ENCODE results near the gene ZNF276. TPM values are rescaled to one million over a fixed set of nuclear protein-coding genes. Genes with fewer than 3 reads are reported as not detected.

Gene ZNF276
- total and polyA plus RNA-seq, 2 donors (not counting 1 experiment from before 2014, with no cell fraction given): 82.7 to 110 TPM

DNA sequence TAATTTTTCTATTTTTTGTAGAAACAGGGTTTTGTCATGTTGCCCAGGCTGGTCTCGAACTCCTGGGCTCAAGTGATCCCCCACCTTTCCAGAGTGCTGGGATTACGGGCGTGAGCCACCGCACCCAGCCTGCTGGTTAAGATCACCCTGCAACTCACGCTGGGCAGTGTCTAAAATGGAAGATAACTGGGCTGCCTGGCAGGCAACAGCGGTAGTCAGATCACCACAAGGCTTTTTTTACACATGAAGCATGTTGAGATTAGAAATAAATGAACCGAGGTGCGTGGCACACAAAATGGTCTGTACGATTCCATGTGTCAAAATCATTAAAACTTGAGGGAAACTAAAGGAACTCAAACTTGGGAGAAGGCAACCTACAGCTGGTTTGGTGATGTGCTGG lies 26.7 kb downstream of the ZNF276 start:
- DNase-seq (no peak), ATAC-seq (ENCODE audit: low read depth) (no peak)
- Mint-ChIP-seq H3K4me1 (peaks cover 8% of the 10 kb centered on the region), H3K27me3 (no peaks in the 10 kb centered on the region), H3K27ac (no peak overlapping the region), H3K4me3 (no peak overlapping the region), H3K9me3 (ENCODE audit: insufficient read depth) (no peaks in the 10 kb centered on the region)
- H3K27ac ChIP-seq (ENCODE audit: low read length in 2 of 2): no peak overlapping the region
- H3K4me1 ChIP-seq (ENCODE audit: control insufficient read depth in 2 of 2, insufficient read depth in 2 of 2, low read length in 2 of 2): peaks cover 4 to 6% of the 10 kb centered on the region in 2 donors
- no peak overlapping the region for H3K9ac ChIP-seq (ENCODE audit: low read length)
- H3K79me2 ChIP-seq (ENCODE audit: control insufficient read depth, insufficient read depth, low read length): peaks cover 37% of the 10 kb centered on the region
- peaks cover 23% of the 10 kb centered on the region for H4K20me1 ChIP-seq (ENCODE audit: control insufficient read depth, insufficient read depth, low read length, poor library complexity, severe bottlenecking)
- no peak overlapping the region for H3K4me2 ChIP-seq (replicated peaks; ENCODE audit: low read depth, low read length, poor library complexity, severe bottlenecking)
- ChIA-PET CTCF (interaction anchor here (0.6 to 4.1 kb wide), 3 partner anchors 41 to 112 kb away, joined by 3 to 13 read pairs (median 3); no protein-coding TSS in a partner anchor), POLR2A (no interaction called here)
- no peaks in the 10 kb centered on the region for H3K9me3 ChIP-seq (ENCODE audit: control extremely low read depth in 1 of 3, control insufficient read depth in 2 of 3, insufficient read depth in 1 of 3, low read length in 2 of 3)
- H3K27me3 ChIP-seq (replicated peaks in 1 of 4; ENCODE audit: control extremely low read depth in 1 of 4, control insufficient read depth in 3 of 4, insufficient read depth in 4 of 4, low read length in 3 of 4): no peaks in the 10 kb centered on the region
- H2AFZ ChIP-seq (ENCODE audit: insufficient read depth, low read depth, low read length, poor library complexity, severe bottlenecking): no peak overlapping the region
- 100% methylated on average over 9 of the region's 9 CpGs for WGBS (ENCODE audit: insufficient coverage)
- intact Hi-C loops (cut with micrococcal nuclease): no loop called here
- TF ChIP-seq EZH2 (IDR thresholded peaks at IDR 0.05; ENCODE audit: borderline replicate concordance, insufficient read depth, low read depth, low read length, poor library complexity, severe bottlenecking): no peak
- TF ChIP-seq, protein P1, sequence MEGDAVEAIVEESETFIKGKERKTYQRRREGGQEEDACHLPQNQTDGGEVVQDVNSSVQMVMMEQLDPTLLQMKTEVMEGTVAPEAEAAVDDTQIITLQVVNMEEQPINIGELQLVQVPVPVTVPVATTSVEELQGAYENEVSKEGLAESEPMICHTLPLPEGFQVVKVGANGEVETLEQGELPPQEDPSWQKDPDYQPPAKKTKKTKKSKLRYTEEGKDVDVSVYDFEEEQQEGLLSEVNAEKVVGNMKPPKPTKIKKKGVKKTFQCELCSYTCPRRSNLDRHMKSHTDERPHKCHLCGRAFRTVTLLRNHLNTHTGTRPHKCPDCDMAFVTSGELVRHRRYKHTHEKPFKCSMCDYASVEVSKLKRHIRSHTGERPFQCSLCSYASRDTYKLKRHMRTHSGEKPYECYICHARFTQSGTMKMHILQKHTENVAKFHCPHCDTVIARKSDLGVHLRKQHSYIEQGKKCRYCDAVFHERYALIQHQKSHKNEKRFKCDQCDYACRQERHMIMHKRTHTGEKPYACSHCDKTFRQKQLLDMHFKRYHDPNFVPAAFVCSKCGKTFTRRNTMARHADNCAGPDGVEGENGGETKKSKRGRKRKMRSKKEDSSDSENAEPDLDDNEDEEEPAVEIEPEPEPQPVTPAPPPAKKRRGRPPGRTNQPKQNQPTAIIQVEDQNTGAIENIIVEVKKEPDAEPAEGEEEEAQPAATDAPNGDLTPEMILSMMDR (IDR thresholded peaks at IDR 0.05): no peak
- H3K4me3 ChIP-seq (ENCODE audit: control extremely low read depth in 1 of 5, extremely low read depth in 1 of 5, insufficient read depth in 1 of 5, low read depth in 2 of 5, low read length in 4 of 5): no peak overlapping the region
- H3K36me3 ChIP-seq (replicated peaks in 1 of 2; ENCODE audit: control extremely low read depth in 1 of 2, control insufficient read depth in 1 of 2, extremely low read depth in 1 of 2, insufficient read depth in 2 of 2, low read length in 1 of 2): peaks cover 3 to 58% of the 10 kb centered on the region in 2 experiments

- Histone ChIP-seq H3K27me3 (replicated peaks in 1 of 4; ENCODE audit: control extremely low read depth in 1 of 4, control insufficient read depth in 3 of 4, insufficient read depth in 4 of 4, low read length in 3 of 4) (no peaks in the 10 kb centered on the region), H3K4me2 (replicated peaks; ENCODE audit: low read depth, low read length, poor library complexity, severe bottlenecking) (no peak overlapping the region), H3K4me1 (ENCODE audit: control insufficient read depth in 2 of 2, insufficient read depth in 2 of 2, low read length in 2 of 2) (peaks cover 4 to 6% of the 10 kb centered on the region in 2 donors), H2AFZ (ENCODE audit: insufficient read depth, low read depth, low read length, poor library complexity, severe bottlenecking) (no peak overlapping the region), H3K36me3 (replicated peaks in 1 of 2; ENCODE audit: control extremely low read depth in 1 of 2, control insufficient read depth in 1 of 2, extremely low read depth in 1 of 2, insufficient read depth in 2 of 2, low read length in 1 of 2) (peaks cover 3 to 57% of the 10 kb centered on the region in 2 experiments), H4K20me1 (ENCODE audit: control insufficient read depth, insufficient read depth, low read length, poor library complexity, severe bottlenecking) (peaks cover 23% of the 10 kb centered on the region), H3K27ac (ENCODE audit: low read length in 2 of 2) (no peak overlapping the region), H3K9me3 (ENCODE audit: control extremely low read depth in 1 of 3, control insufficient read depth in 2 of 3, insufficient read depth in 1 of 3, low read length in 2 of 3) (no peaks in the 10 kb centered on the region), H3K9ac (ENCODE audit: low read length) (no peak overlapping the region), H3K79me2 (ENCODE audit: control insufficient read depth, insufficient read depth, low read length) (peaks cover 45% of the 10 kb centered on the region), H3K4me3 (ENCODE audit: control extremely low read depth in 1 of 5, extremely low read depth in 1 of 5, insufficient read depth in 1 of 5, low read depth in 2 of 5, low read length in 4 of 5) (no peak overlapping the region)
- no peak overlapping the region for H3K27ac Mint-ChIP-seq
- TF ChIP-seq EZH2 (IDR thresholded peaks at IDR 0.05; ENCODE audit: borderline replicate concordance, insufficient read depth, low read depth, low read length, poor library complexity, severe bottlenecking): no peak
- TF ChIP-seq, protein P1 (IDR thresholded peaks at IDR 0.05): no peak
- no peaks in the 10 kb centered on the region for H3K27me3 Mint-ChIP-seq
- no peak overlapping the region for H3K4me3 Mint-ChIP-seq
- ChIA-PET POLR2A (no interaction called here), CTCF (interaction anchor here (4.1 kb wide), 1 partner anchor 112 kb away, joined by 13 read pairs; no protein-coding TSS in a partner anchor)
- WGBS (ENCODE audit: insufficient coverage): 100% methylated on average over 2 of the region's 11 CpGs
- peaks cover 8% of the 10 kb centered on the region for H3K4me1 Mint-ChIP-seq
- H3K9me3 Mint-ChIP-seq (ENCODE audit: insufficient read depth): no peaks in the 10 kb centered on the region
- ATAC-seq (ENCODE audit: low read depth): no peak
- intact Hi-C loops (cut with micrococcal nuclease): no loop called here
- DNase-seq: no peak
These were observed 27.6 kb downstream of the ZNF276 start for GRCh38 chr16:89748921-89749320.

Data from B cell (primary cell).